IPS-NIHi7 (cell line): Measurements from ENCODE around the gene MKLN1.
A peak's percentile ranks its signal among the peaks of the same experiment; 100 is the strongest.

Experiments
- DNase-seq: peaks from one replicate; pipeline ENCODE4 v3.0.0; 2012; ENCODE audit warnings: mixed read lengths; ENCODE audit errors: extremely low spot score

Gene MKLN1

DNA sequence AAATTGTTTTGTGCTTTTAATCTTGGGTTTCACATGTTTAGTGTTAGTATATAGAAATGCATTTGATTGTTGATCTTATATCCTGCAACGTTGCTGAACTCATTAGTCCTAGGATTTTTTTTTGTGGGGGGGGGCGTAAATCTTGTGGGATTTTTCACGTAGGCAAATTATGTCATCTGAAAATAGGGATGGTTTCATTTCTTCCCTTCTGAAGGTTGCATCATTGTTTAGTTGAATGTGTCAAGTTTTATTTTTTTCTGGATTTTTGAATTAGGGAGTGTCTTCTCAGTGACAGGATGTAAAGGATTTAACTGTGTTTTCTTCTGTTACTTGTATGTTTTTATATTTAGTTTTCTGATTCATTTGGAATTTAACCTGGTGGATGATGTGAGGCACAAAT lies 26.7 kb downstream of the MKLN1 start:
- DNase-seq, result no peak

DNA sequence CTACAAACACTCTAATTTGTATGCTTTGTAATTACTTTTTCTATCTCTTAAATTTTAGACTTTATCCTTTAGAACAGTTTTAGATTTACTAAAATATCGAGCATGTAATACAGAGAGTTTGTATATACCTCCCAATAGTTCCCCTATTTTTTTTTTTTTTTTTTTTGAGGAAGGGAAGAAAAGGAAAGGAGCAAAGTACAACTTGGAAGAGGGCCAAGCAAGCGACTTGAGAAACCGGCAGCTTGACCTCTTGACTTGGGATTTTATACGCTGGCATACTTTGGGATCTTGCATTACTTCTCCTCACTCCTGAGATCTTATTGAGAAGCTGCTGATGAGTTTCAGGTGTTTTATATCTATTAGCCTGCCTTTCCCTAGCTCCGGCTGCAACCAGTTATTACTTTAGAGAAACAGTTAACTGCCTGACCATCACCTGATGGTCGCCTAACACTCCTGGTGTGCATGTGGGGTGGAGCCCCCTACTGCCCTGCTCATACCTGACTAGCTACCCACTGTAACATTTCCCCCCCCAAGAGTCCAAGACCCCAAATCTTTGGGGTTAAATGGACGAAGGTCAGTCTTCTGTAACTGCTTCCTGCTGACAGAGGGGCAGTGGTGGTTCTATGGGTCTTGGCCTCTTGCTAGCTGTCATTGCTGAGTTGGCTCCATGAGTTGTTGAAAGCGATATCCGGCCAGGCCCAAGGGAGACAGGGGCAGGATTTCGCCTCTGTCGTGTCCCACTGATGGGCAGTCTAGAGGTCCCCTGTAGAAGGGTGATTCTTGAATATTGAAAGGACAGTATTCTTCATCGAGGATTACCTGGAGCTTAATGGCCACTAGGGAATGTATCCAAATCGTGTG lies 28.5 kb downstream of the MKLN1 start:
- DNase-seq, result no peak

DNA sequence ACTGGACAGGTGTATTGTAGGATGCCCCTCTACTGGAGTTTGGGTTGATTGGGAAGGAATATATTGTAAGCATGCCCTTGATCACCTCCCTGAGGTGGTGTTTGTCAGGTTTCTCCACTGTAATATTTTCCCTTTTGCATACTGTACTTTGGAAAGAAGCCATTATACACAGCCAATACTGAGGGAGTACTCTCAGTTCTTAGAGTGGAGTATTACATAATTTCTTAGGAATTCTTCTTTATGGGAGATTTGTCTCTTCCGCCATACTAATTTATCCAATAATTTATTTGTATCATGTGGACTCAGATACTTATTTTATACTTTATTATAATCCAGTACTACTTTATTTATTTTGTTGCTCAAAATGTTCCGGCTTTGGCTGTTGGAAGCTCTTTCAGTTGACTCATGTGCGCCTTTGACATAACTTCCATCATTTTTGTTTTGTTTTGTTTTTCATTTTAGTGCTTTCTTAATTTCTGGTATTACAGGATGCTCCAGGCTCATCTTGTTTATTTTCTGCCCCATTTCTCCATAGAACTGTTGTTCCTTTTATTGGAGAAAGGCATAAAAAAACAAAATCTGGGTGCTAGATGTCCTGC lies 29.7 kb downstream of the MKLN1 start:
- DNase-seq, result no peak

DNA sequence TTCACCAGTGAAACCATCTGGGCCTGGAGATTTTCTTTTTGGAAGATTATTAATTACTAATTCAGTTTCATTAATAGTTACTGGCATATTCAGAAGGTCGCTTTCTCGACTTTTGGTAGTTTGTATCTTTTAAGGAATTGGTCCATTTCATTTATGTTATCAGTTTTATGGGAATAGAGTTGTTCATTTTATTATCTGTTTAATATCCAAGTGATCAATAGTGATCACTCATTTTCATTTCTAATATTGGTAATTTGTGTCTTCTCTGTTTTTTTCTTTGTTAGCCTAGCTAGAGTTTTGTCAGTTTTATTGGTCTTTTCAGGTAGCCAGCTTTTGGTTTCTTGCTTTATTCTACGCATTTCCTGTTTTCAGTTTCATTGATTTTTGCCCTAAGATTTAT lies 31.0 kb downstream of the MKLN1 start:
- no peak for DNase-seq

DNA sequence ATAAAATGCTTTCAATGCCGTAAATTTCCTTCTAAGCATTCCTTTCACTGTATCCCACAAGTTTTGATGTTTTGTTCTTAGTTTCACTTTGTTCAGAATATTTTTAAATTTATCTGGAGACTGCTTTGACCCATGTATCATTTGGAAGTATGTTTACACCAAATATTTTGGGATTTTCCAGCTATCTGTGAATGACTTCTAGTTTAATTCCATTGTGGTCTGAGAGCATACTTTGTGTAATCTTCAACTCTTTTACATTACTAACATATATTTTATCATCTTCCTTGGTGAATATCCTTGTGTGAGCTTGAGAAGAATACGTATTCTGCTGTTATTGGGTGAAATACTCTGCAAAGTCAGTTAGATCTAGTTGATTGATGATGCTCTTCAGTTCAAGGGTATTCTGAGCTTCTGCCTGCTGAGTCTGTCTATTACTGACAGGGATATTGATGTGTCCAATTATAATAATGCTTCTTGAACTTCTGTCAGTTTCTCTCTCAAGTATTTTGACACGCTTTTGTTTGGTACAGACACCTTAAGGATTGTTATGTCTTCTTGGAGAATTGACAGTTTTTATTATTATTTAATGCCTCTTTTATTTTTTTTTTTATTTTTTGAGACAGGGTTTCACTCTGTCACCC lies 31.6 kb downstream of the MKLN1 start:
- no peak for DNase-seq

DNA sequence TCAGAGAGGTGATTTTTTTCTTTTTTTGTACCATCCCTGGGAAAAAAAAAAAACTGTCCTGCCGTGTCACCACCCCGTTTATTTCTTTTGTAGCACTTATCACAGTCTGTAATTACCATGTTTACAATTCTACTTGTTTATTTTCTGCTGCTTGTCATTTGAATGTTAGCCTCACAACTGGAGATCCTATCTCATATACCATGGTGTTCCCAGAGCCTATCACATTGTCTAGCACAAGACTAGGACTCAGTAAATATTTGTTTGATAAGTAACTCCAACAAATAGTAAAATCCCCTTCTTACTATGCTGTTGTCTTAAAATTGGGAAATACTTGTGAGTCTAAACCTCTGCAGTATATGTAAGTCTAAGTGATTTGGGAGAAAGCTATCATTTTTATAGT lies 36.0 kb downstream of the MKLN1 start:
- no peak for DNase-seq

DNA sequence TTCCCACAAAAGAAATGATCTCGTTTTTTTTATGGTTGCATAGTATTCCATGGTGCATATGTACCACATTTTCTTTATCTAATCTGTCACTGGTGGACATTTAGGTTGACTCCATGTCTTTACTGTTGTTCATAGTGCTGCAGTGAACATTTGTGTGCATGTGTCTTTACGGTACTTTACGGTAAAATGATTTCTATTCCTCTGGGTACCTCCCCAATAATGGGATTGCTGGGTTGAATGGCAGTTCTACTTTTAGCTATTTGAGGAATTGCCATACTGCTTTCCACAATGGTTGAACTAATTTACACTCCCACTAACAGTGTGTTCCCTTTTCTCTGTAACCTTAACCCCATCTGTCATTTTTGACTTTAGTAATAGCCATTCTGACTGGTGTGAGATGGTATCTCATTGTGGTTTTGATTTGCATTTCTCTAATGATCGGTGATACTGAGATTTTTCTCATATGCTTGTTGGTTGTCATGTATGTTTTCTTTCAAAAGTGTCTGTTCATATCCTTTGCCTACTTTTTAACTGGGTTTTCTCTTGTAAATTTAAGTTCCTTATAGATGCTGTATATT lies 37.2 kb downstream of the MKLN1 start:
- DNase-seq, result no peak

DNA sequence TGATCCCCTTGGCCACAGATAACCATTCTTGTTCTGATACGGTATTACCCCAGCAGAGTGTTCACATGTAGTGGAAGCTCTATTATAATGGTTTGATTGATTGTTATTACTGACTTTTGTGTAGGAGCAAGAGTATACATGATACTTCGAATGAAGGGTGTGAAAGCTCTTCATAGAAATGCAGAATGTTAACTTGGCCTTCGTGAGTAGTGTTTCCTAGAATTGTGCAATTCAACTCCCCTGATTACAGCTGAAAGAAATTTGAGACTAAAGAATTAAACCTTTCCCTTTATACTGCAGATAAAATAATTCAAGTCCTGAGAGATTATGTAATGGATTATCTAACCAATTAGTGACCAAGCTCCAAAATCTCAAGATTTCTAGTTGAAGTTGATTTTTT lies 38.2 kb downstream of the MKLN1 start:
- DNase-seq, result no peak

DNA sequence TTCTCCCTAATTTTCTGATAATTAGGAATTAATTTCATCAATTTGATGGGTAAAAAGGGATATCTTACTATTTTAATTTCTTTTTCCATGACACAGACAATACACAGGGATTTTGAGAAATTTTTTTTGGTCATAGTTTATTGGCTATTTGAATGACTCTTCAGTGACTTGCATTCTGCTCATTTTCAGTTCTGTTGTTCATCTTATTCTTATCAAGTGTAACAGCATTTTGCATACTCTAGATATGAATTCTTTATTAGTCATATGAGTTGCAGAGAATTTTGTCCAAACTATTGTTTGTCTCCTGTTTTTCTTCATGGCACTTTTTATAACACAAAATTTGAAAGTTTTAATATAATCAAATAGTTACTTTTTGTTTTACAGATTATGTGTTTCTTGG lies 41.7 kb downstream of the MKLN1 start:
- DNase-seq, result no peak

DNA sequence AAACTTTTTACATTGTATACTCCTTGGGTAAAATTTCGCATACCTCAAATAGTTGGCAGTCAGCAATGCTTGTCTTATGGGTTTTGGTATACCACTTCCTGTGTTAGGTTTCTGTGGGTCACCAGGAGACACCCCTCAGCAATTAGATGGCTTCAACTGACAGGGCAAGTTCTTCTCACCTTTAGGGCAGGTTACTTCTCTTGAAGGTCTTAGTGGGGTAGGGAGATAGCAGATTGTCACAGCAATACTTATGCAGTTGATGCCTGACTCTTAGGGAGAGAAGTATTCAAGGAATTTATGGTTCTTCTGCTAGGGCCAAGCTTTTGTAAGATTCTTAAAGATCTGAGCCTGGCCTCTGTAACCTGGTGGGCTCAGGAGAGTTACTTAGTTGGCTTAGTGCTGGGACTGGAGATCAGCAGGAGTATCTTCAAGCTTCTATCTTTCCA lies 42.9 kb downstream of the MKLN1 start:
- DNase-seq, result peak; percentile 28

DNA sequence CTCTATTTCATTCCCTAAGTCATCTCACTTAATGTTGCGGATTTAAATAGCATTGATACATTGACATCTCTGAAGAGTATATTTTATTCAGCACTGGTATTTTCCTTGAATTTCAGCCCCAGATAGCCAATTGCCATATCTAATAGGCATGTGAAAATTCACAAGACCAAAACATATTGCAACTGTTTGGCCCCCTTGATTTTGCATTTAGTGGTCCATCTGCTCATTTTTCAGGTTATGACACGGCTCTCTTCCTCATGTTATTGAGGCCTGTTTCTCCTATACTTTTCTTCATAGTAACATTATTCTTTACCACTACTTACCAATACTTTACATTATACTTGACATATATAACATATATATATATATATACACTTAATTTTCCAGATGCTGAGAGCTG lies 43.7 kb downstream of the MKLN1 start:
- DNase-seq, result no peak

DNA sequence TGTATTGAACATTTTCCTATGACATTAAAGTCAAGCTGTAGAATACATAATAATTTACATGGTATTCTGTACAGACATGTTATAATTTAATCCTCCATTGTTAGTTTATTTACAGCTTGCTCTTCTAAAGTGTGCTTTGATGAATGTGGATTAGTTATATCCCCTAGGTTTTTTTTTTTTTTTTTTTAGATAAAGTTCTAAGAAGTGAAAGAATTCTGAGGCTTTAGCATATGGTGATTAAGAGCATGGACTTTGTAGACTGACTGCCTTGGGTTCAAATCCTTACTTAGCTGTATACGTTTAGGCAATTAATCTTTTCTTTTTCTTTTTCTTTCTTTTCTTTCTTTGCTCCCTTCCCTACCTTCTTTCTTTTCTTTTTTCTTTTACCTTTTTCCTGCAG lies 44.9 kb downstream of the MKLN1 start:
- no peak for DNase-seq

DNA sequence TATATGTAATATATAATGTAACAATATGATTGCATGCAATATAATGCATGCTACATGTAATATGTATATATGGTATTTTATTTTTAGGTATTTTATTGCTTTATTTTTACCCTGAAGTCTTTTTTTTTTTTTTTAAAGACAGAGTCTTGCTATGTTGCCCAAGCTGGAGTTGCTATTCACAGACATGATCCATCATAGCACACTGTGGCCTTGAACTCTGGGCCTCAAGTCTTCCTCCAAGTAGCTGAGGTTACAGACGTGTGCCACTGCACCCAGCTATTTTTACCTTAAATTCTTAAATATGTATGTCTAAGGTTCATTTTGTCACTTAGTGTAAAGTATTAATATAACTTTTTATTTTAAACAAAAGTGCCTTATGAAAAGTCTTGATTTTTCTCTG lies 47.1 kb downstream of the MKLN1 start:
- DNase-seq, result no peak

DNA sequence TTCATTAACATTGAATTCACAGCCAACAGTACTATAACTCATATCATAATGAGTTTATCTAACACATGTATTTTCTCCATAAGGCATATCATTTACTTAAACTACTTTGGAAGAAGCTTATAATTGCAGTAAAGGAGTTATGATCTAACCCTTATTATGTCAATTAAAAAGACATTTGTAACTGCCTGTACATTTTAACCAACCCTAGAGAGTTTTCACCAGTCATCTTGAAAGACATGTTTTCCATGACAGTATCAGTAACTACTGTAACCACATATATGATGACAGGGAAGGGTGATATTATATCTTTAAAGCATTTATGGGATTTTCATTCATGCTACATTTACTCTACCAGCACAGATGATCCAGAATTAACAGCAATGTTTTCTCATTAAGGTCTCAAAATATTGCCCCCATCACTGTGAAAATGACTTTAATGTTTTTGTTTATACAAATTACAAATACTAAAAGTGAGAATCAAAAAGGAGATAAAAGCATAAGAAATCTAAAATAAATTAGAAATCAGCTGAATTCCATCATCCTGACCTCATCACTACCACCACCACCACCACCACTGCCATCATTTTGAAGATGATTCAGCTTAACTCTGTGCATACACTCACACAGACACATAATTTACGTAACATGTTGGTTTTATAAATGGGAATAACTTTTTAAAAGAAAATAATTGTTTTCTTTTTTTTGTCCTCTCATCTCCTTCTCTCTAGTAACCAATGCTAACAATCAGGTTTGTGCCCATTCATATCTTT lies 53.6 kb downstream of the MKLN1 start:
- no peak for DNase-seq

DNA sequence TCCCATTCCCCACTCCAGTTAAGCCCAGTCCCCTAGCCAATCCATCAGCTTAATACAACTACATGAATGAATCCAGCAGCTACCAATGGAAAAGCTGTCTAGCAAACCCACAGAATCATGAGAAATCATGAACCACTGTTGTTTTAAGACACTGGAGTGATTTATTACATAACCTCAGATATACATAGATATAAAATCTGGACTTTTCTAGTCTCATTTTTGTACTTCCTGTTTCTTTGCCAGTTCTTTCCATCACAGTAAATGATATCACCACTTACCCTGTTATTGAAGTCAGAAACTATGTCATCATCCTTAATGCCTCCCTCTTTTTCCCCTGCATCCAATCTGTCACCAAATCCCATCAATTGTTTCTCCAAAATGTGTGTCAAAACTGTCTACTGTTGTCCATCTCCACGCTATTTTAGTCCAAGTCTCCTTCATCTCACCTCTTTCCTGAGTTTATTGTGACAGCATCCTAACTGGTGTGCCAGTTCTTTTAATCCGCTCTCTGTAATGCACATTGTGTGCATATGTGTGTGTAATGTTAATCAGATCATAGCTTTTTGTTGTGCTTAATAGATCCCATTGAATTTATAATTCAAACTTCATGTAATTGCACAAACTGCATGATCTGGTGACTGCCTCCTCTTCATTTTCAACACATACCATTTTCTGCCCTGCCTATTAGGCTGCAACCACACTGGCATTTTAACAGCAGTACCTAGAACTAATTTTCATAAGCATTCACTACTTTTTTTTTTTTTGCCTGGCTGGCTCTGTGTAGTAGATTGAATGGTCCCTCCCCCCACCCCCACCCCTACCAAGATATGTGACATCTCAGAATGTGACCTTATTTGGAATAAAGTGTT lies 56.0 kb downstream of the MKLN1 start:
- DNase-seq, result no peak

DNA sequence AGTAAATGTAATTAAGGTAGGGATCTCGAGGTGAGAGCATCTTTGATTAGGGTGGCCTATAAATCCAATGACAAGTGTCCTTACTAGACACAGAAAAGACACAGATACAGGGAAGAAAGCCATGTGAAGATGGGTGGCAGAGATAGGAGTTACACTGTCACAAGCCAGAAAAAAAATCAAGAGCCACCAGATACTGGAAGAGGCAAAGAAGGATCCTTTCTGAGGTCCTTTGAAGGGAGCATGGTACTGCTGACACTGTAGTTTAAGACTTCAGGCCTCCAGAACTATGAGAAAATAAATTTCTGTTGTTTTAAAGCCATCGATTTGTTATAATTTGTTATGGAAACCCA lies 56.6 kb downstream of the MKLN1 start:
- DNase-seq, result no peak

DNA sequence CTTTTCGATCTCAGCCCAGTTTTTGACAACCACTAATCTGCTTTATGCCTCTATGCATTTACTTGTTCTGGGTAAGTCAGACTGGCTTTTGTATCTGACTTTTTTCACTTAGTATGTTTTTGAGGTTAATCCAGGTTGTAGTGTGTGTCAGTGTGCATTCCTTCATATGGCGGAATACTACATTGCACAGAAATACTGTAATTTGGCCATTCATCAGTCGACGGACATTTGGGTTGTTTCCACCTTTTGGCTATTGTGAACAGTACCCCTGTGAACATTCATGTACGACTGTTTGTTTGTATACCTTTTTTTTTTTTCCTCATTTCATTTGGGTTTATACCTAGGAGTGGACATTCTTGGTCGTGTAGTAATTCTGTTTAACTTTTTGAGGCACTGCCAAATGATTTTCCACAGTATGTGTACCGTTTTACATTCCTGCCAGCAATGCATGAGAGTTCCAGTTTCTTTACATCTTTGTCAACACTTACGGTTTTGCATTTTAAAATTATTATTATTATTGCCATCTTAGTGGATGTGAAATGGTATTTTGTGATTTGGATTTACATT lies 57.4 kb downstream of the MKLN1 start:
- no peak for DNase-seq

DNA sequence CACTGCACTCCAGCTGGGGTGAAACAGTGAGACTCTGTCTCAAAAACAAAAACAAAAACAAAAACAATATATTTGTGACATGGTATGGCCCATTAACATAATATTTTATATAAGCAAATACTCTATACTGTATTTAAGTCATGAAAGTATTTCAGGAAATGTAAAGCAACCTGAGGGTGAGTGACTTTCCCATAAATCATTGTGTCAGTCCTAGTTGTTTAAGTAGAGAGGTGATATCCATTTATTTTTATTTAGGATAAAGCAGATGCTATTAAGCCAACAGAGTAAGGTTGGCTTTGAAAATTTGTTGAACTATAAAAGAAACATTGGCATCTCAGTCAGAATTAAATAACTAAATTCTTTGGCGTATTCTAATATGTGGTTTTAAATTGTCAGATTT lies 60.5 kb downstream of the MKLN1 start:
- DNase-seq, result no peak

DNA sequence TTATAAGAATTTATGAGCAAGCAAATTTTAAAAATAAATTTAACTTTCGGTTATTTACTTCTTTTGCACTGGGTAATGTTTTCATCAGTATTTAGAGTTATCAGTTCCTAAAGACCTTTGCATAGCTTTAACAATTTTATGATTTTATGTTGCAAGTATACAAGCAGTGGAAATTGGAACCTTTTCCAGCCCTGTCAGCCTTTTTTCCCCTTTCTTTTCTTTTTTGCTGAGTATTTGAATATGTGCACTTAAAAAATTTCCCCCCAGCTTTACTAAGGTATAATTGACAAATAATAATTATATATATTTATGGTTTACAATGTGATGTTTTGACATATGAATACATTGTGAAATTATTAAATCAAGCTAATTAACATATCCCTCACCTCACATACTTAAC lies 62.6 kb downstream of the MKLN1 start:
- DNase-seq, result no peak

DNA sequence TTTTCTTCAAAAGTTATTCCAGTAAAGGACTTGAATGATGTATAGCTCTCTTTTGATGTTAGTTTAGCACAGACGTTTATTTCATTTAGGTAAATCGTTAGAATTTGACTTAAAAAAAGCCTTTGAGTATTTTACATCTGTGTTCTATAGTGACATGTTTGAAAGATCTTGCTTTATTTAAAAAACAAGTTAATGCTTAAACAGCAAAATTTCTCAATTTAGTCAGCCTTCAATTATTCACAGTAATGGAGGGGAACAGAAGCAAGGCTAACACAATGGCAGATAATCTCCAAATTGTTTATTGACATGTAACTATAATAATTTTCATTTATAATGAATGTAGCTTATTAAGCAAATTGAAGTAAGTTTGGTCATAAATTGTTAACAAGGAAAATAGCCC lies 63.5 kb downstream of the MKLN1 start:
- no peak for DNase-seq

DNA sequence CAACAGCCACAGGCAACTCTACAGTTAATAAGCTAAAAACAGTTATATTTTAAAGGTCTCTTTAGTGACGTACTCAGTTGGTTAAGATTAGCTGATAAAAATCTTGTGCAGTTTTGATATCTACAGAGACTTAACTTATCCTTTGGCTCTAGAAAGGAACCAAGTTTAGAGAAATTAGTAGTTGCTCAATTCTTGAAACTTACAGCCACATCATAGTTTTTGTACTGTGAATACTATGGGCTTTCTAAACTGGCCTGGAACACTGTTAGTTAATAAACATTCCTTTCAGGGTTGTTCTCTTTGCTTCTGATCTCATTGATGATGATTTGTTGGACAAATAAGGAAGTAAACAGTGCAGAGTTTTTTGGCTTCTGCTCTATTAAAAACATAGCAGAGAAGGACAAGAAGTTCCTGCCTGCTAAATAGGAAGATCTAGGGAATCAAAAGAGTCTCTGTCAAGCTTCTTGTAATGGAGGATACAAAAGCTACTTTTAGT lies 73.1 kb downstream of the MKLN1 start:
- no peak for DNase-seq
